Subcutaneous abdominal adipose tissue (tissue), 5 donors: ENCODE measurements around the gene PKP2.

Experiments used
- H3K27ac ChIP-seq: one replicate; pipeline ENCODE4 v1.7.0; 2013; ENCODE audit warnings: low read depth, mild to moderate bottlenecking, inconsistent platforms, low read length, moderate library complexity
- H3K27me3 ChIP-seq, 5 donors: one replicate each; pipeline ENCODE4 v1.7.0; 2013; ENCODE audit warnings: low read length in 5 of 5, inconsistent platforms in 1 of 5; ENCODE audit not compliant: control insufficient read depth in 5 of 5, insufficient read depth in 4 of 5
- H3K36me3 ChIP-seq, 5 donors: one replicate each; pipeline ENCODE4 v1.7.0; 2013; ENCODE audit warnings: low read length in 5 of 5; ENCODE audit not compliant: control insufficient read depth in 5 of 5, insufficient read depth in 5 of 5
- H3K4me1 ChIP-seq, 5 donors: one replicate each; pipeline ENCODE4 v1.7.0; 2013; ENCODE audit warnings: low read length in 5 of 5, mild to moderate bottlenecking in 3 of 5, moderate library complexity in 1 of 5; ENCODE audit not compliant: control insufficient read depth in 5 of 5, insufficient read depth in 5 of 5
- H3K4me3 ChIP-seq, 5 donors: one replicate each; pipeline ENCODE4 v1.7.0; 2013; ENCODE audit warnings: low read length in 5 of 5, low read depth in 1 of 5
- H3K9ac ChIP-seq, 5 donors: one replicate each; pipeline ENCODE4 v1.7.0; 2013; ENCODE audit warnings: low read length in 5 of 5, mild to moderate bottlenecking in 4 of 5, moderate library complexity in 3 of 5
- H3K9me3 ChIP-seq, 5 donors: one replicate each; pipeline ENCODE4 v1.7.0; 2013; ENCODE audit warnings: low read length in 5 of 5; ENCODE audit not compliant: control insufficient read depth in 5 of 5
- donor health status: healthy.
- donor health status: healthy.
- donor health status: healthy.
- donor health status: healthy.
- donor health status: healthy.

Gene PKP2

GRCh38 chr12:32794281-32794680 is 102.3 kb downstream of the PKP2 start:
- Histone ChIP-seq H3K4me1 (peaks cover 0 to 7% (median 0%) of the 10 kb centered on the region in 5 donors), H3K36me3 (no peaks in the 10 kb centered on the region), H3K4me3 (no peak overlapping the region), H3K27ac (no peak overlapping the region), H3K27me3 (no peaks in the 10 kb centered on the region), H3K9ac (no peak overlapping the region), H3K9me3 (no peaks in the 10 kb centered on the region)

- H3K36me3 ChIP-seq, result no peaks in the 10 kb centered on the region
- H3K9me3 ChIP-seq, result no peaks in the 10 kb centered on the region
- no peaks in the 10 kb centered on the region for H3K27me3 ChIP-seq
- no peak overlapping the region for H3K27ac ChIP-seq
- H3K4me1 ChIP-seq, result peaks cover 0 to 7% (median 0%) of the 10 kb centered on the region in 5 donors
- no peak overlapping the region for H3K4me3 ChIP-seq
- H3K9ac ChIP-seq, result no peak overlapping the region
Observed at GRCh38 chr12:32789916-32790315, 106.7 kb downstream of the PKP2 start.

GRCh38 chr12:32789446-32789845 is 107.1 kb downstream of the PKP2 start:
- H3K27me3 ChIP-seq, result no peaks in the 10 kb centered on the region
- no peak overlapping the region for H3K4me3 ChIP-seq
- peaks cover 0 to 3% (median 0%) of the 10 kb centered on the region in 5 donors for H3K4me1 ChIP-seq
- no peak overlapping the region for H3K27ac ChIP-seq
- no peaks in the 10 kb centered on the region for H3K36me3 ChIP-seq
- no peak overlapping the region for H3K9ac ChIP-seq
- H3K9me3 ChIP-seq, result no peaks in the 10 kb centered on the region

GRCh38 chr12:32788405-32788804 is 108.2 kb downstream of the PKP2 start:
- Histone ChIP-seq H3K27ac (no peak overlapping the region), H3K27me3 (no peaks in the 10 kb centered on the region), H3K4me3 (no peak overlapping the region), H3K9me3 (no peaks in the 10 kb centered on the region), H3K4me1 (no peaks in the 10 kb centered on the region), H3K9ac (no peak overlapping the region), H3K36me3 (no peaks in the 10 kb centered on the region)

GRCh38 chr12:32785557-32785956 is 111.0 kb downstream of the PKP2 start:
- Histone ChIP-seq H3K27ac (no peak overlapping the region), H3K9ac (no peak overlapping the region), H3K27me3 (no peaks in the 10 kb centered on the region), H3K36me3 (no peaks in the 10 kb centered on the region), H3K4me3 (no peak overlapping the region), H3K9me3 (no peaks in the 10 kb centered on the region), H3K4me1 (peaks cover 0 to 4% (median 0%) of the 10 kb centered on the region in 5 donors)

DNA sequence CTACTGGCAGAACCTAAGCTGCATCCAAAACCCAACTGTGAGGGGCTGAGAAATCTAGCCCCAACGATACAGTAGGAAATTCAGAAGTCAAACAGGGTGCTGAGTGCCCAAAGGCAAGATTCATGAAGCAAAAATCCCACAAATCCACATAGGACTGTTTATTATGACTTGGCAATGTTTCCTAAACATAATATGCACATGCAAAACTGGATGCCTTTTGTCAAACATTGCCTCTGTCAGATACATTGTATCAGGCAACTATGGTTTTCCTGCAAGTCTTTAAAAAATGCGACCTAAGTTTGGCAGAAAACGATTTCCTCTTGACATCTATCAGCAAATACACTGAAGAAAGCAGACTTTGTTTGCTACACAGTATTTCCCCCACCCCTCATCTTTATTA is 113.5 kb downstream of the PKP2 start:
- H3K9ac ChIP-seq, result no peak overlapping the region
- no peaks in the 10 kb centered on the region for H3K9me3 ChIP-seq
- no peaks in the 10 kb centered on the region for H3K36me3 ChIP-seq
- H3K4me1 ChIP-seq, result peaks cover 0 to 7% (median 0%) of the 10 kb centered on the region in 5 donors
- H3K4me3 ChIP-seq, result no peak overlapping the region
- no peaks in the 10 kb centered on the region for H3K27me3 ChIP-seq
- H3K27ac ChIP-seq, result no peak overlapping the region

GRCh38 chr12:32780071-32780470 is 116.5 kb downstream of the PKP2 start:
- H3K9me3 ChIP-seq, result no peaks in the 10 kb centered on the region
- H3K9ac ChIP-seq, result no peak overlapping the region
- no peak overlapping the region for H3K27ac ChIP-seq
- H3K4me3 ChIP-seq, result no peak overlapping the region
- peaks cover 0 to 7% (median 0%) of the 10 kb centered on the region in 5 donors for H3K4me1 ChIP-seq
- no peaks in the 10 kb centered on the region for H3K27me3 ChIP-seq
- H3K36me3 ChIP-seq, result no peaks in the 10 kb centered on the region

DNA sequence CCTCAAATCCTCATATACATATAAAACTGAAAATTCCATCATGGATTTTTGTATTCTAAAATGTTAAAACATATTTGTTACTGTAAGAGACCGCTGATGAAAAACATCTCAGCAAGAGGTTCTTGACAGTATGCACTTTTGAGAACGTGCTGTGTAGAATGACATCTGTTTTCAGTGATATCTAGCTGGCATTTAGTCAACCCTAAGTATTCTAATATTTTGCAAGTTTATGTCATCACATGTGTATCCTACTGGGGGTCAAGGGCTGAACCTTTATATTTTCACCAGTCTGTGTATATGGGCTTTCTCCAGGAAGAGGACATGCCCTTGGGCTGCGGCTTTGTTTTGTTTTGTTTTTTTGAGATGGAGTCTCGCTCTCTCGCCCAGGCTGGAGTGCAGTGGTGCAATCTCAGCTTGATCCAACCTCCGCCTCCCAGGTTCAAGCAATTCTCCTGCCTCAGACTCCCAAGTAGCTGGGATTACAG is 118.8 kb downstream of the PKP2 start:
- no peak overlapping the region for H3K4me3 ChIP-seq
- no peak overlapping the region for H3K9ac ChIP-seq
- no peaks in the 10 kb centered on the region for H3K36me3 ChIP-seq
- no peak overlapping the region for H3K27ac ChIP-seq
- H3K4me1 ChIP-seq, result peaks cover 0 to 7% (median 0%) of the 10 kb centered on the region in 5 donors
- peaks cover 0 to 3% (median 0%) of the 10 kb centered on the region in 5 donors for H3K27me3 ChIP-seq
- H3K9me3 ChIP-seq, result no peaks in the 10 kb centered on the region

- H3K27ac ChIP-seq, result no peak overlapping the region
- H3K27me3 ChIP-seq, result peaks cover 0 to 3% (median 0%) of the 10 kb centered on the region in 5 donors
- H3K4me1 ChIP-seq, result peaks cover 0 to 7% (median 0%) of the 10 kb centered on the region in 5 donors
- no peak overlapping the region for H3K4me3 ChIP-seq
- no peaks in the 10 kb centered on the region for H3K9me3 ChIP-seq
- H3K9ac ChIP-seq, result no peak overlapping the region
- H3K36me3 ChIP-seq, result no peaks in the 10 kb centered on the region
Observed at GRCh38 chr12:32777159-32777558, 119.4 kb downstream of the PKP2 start.

- Histone ChIP-seq H3K9ac (no peak overlapping the region), H3K27me3 (peaks cover 0 to 3% (median 0%) of the 10 kb centered on the region in 5 donors)
Observed at GRCh38 chr12:32776258-32776657, 120.3 kb downstream of the PKP2 start.

GRCh38 chr12:32773691-32774090 is 122.9 kb downstream of the PKP2 start:
- no peaks in the 10 kb centered on the region for H3K36me3 ChIP-seq
- peaks cover 0 to 3% (median 0%) of the 10 kb centered on the region in 5 donors for H3K27me3 ChIP-seq
- no peak overlapping the region for H3K9ac ChIP-seq
- no peaks in the 10 kb centered on the region for H3K4me1 ChIP-seq
- no peak overlapping the region for H3K4me3 ChIP-seq
- no peak overlapping the region for H3K27ac ChIP-seq
- H3K9me3 ChIP-seq, result no peaks in the 10 kb centered on the region

More at GRCh38 chr12:32776258-32776657, 120.3 kb downstream of the PKP2 start:
- no peaks in the 10 kb centered on the region for H3K9me3 ChIP-seq
- H3K36me3 ChIP-seq, result no peaks in the 10 kb centered on the region
- no peak overlapping the region for H3K4me3 ChIP-seq
- no peak overlapping the region for H3K27ac ChIP-seq
- peaks cover 0 to 7% (median 0%) of the 10 kb centered on the region in 5 donors for H3K4me1 ChIP-seq
